Adipose tissue (tissue), 3 donors: ENCODE results near the gene DCUN1D3. TPM values are rescaled to one million over a fixed set of nuclear protein-coding genes. Genes with fewer than 3 reads are reported as not detected.

ENCODE experiments used
- H3K27ac ChIP-seq: one replicate; pipeline ENCODE4 v1.5.1; 2013; ENCODE audit warnings: low read depth, low read length
- WGBS, 3 donors: extraction: QIAGEN DNeasy Blood & Tissue Kit; methylation state at CpG; one replicate each; pipeline ENCODE4 v1.1.7; 2013; 5-methylcytosine and 5-hydroxymethylcytosine counted together
- polyA plus RNA-seq, 3 donors: library from polyadenylated mRNA; stranded (reverse); fragments of 200-250 nt; gene quantifications; one replicate each; pipeline ENCODE4 v1.2.3, GENCODE V29; 2013
- donor health status: healthy with polysubstance abuse.
- donor health status: Bipolar disorder and iron deficiency.
- donor health status: healthy.

The DCUN1D3 gene
- polyA plus RNA-seq, 3 donors: 2.0 to 18.3 (median 18.3) TPM

- no peak overlapping the region for H3K27ac ChIP-seq
- WGBS, 3 donors: 96 to 97% (median 97%) methylated on average over 1 of the region's 1 CpG
Measured at GRCh38 chr16:20925751-20926150, 25.6 kb upstream of the DCUN1D3 start.

GRCh38 chr16:20923876-20924275, 23.7 kb upstream of the DCUN1D3 start:
- WGBS, 3 donors: 81 to 96% (median 91%) methylated on average over 3 of the region's 3 CpGs
- H3K27ac ChIP-seq: no peak overlapping the region

GRCh38 chr16:20920799-20921198, 20.6 kb upstream of the DCUN1D3 start:
- H3K27ac ChIP-seq: no peak overlapping the region
- 99 to 100% (median 100%) methylated on average over 2 of the region's 2 CpGs for WGBS, 3 donors

- no peak overlapping the region for H3K27ac ChIP-seq
- 89 to 95% (median 93%) methylated on average over 5 of the region's 5 CpGs for WGBS, 3 donors
Measured at GRCh38 chr16:20920091-20920490, 19.9 kb upstream of the DCUN1D3 start.

GRCh38 chr16:20918486-20919239, 18.5 kb upstream of the DCUN1D3 start:
- WGBS, 3 donors: 57 to 64% (median 58%) methylated on average over 4 of the region's 4 CpGs
- H3K27ac ChIP-seq: no peak overlapping the region

- 62 to 85% (median 75%) methylated on average over 4 of the region's 4 CpGs for WGBS, 3 donors
- H3K27ac ChIP-seq: no peak overlapping the region
Measured at GRCh38 chr16:20916942-20917341, 16.8 kb upstream of the DCUN1D3 start.

GRCh38 chr16:20916289-20916688, 16.1 kb upstream of the DCUN1D3 start:
- 83 to 90% (median 87%) methylated on average over 10 of the region's 10 CpGs for WGBS, 3 donors
- no peak overlapping the region for H3K27ac ChIP-seq

GRCh38 chr16:20911361-20911760, 11.2 kb upstream of the DCUN1D3 start:
- WGBS, 3 donors: 29 to 60% (median 41%) methylated on average over 1 of the region's 1 CpG
- H3K27ac ChIP-seq: no peak overlapping the region

- H3K27ac ChIP-seq: no peak overlapping the region
- WGBS, 3 donors: 7 to 56% (median 13%) methylated on average over 2 of the region's 2 CpGs
Measured at GRCh38 chr16:20910781-20911321, 10.7 kb upstream of the DCUN1D3 start.

GRCh38 chr16:20906341-20907255, 6.4 kb upstream of the DCUN1D3 start:
- peak overlapping the region; percentile 79 for H3K27ac ChIP-seq
- WGBS, 3 donors: 58 to 79% (median 61%) methylated on average over 4 of the region's 4 CpGs

GRCh38 chr16:20905576-20905975, 5.4 kb upstream of the DCUN1D3 start:
- 44 to 61% (median 54%) methylated on average over 3 of the region's 3 CpGs for WGBS, 3 donors
- H3K27ac ChIP-seq: peak overlapping the region; percentile 79

GRCh38 chr16:20904507-20905081, 4.4 kb upstream of the DCUN1D3 start:
- H3K27ac ChIP-seq: no peak overlapping the region
- WGBS, 3 donors: 19 to 28% (median 19%) methylated on average over 3 of the region's 3 CpGs

GRCh38 chr16:20903899-20904506, 3.8 kb upstream of the DCUN1D3 start:
- H3K27ac ChIP-seq: no peak overlapping the region
- WGBS, 3 donors: 27 to 45% (median 30%) methylated on average over 5 of the region's 5 CpGs

- WGBS, 3 donors: 62 to 90% (median 81%) methylated on average over 5 of the region's 5 CpGs
- H3K27ac ChIP-seq: no peak overlapping the region
Measured at GRCh38 chr16:20903116-20903898, 3.1 kb upstream of the DCUN1D3 start.

- no peak overlapping the region for H3K27ac ChIP-seq
- 80 to 93% (median 86%) methylated on average over 6 of the region's 6 CpGs for WGBS, 3 donors
Measured at GRCh38 chr16:20902426-20902825, 2.3 kb upstream of the DCUN1D3 start.

GRCh38 chr16:20901436-20902112, 1.4 kb upstream of the DCUN1D3 start:
- H3K27ac ChIP-seq: peak overlapping the region; percentile 80
- 32 to 39% (median 36%) methylated on average over 27 of the region's 27 CpGs for WGBS, 3 donors

- WGBS, 3 donors: 0% methylated on average over 20 of the region's 20 CpGs
- H3K27ac ChIP-seq: peak overlapping the region; percentile 80
Measured at GRCh38 chr16:20901068-20901435, 894 bp upstream of the DCUN1D3 start.
